KMS-11 (cell line): Measurements from ENCODE around the gene UNC119B.

Source experiments
- H2AFZ ChIP-seq: fragments of 200-600 bp; sonication (generic); 2 replicates; pipeline ENCODE4 v1.6.1; 2016; ENCODE audit warnings: antibody characterized with exemption, mixed run types, low read depth
- H3K27ac ChIP-seq: fragments of 200-600 bp; sonication (generic); 2 replicates; pipeline ENCODE4 v1.6.1; 2016; ENCODE audit warnings: mild to moderate bottlenecking, mixed run types
- H3K27me3 ChIP-seq: fragments of 200-600 bp; sonication (generic); 2 replicates; pipeline ENCODE4 v1.6.1; 2017; ENCODE audit warnings: mild to moderate bottlenecking, low read depth, mixed run types, moderate library complexity; ENCODE audit not compliant: insufficient read depth
- H3K36me3 ChIP-seq: fragments of 200-600 bp; sonication (generic); 2 replicates; pipeline ENCODE4 v1.6.1; 2017; ENCODE audit warnings: mild to moderate bottlenecking, mixed run types; ENCODE audit not compliant: insufficient read depth
- H3K4me1 ChIP-seq: fragments of 200-600 bp; sonication (generic); 2 replicates; pipeline ENCODE4 v1.6.1; 2016; ENCODE audit warnings: mild to moderate bottlenecking, low read depth, mixed run types; ENCODE audit not compliant: poor library complexity, severe bottlenecking
- H3K4me2 ChIP-seq: fragments of 200-600 bp; sonication (generic); 2 replicates; pipeline ENCODE4 v1.7.0; 2016; ENCODE audit warnings: mild to moderate bottlenecking, mixed run types
- H3K4me3 ChIP-seq: fragments of 200-600 bp; sonication (generic); IDR thresholded peaks from 2 replicates; pipeline ENCODE4 v1.6.1; 2017; ENCODE audit warnings: low read depth, low read length, mixed read lengths; ENCODE audit not compliant: insufficient read depth
- H3K79me2 ChIP-seq: fragments of 200-600 bp; sonication (generic); 2 replicates; pipeline ENCODE4 v1.6.1; 2016; ENCODE audit warnings: low read depth, mixed run types; ENCODE audit not compliant: insufficient read depth
- H3K9ac ChIP-seq: fragments of 200-600 bp; sonication (generic); 2 replicates; pipeline ENCODE4 v1.6.1; 2016; ENCODE audit warnings: mild to moderate bottlenecking, mixed run types
- H4K20me1 ChIP-seq: fragments of 200-600 bp; sonication (generic); 2 replicates; pipeline ENCODE4 v1.6.1; 2016; ENCODE audit warnings: mild to moderate bottlenecking, mixed run types; ENCODE audit not compliant: insufficient read depth
- CTCF ChIP-seq: fragments of 200-600 bp; sonication (generic); conservative IDR thresholded peaks from 2 replicates; pipeline ENCODE4 v1.6.1; 2017; ENCODE audit warnings: low read depth, mild to moderate bottlenecking, antibody characterized with exemption, low read length, moderate library complexity, mixed read lengths

Gene UNC119B

GRCh38 chr12:120706029-120706428 is 4.2 kb upstream of the UNC119B start:
- no peak for TF ChIP-seq CTCF
- no peaks in the 10 kb centered on the region for H4K20me1 ChIP-seq
- H3K4me1 ChIP-seq, result peaks cover 5% of the 10 kb centered on the region
- no peak overlapping the region for H2AFZ ChIP-seq
- H3K4me2 ChIP-seq, result no peak overlapping the region
- no peak overlapping the region for H3K4me3 ChIP-seq
- no peaks in the 10 kb centered on the region for H3K27me3 ChIP-seq
- no peaks in the 10 kb centered on the region for H3K36me3 ChIP-seq
- H3K9ac ChIP-seq, result no peak overlapping the region
- no peaks in the 10 kb centered on the region for H3K79me2 ChIP-seq
- H3K27ac ChIP-seq, result no peak overlapping the region

- Histone ChIP-seq H3K4me2 (no peak overlapping the region), H3K36me3 (no peaks in the 10 kb centered on the region), H3K27ac (no peak overlapping the region), H3K79me2 (no peaks in the 10 kb centered on the region), H2AFZ (no peak overlapping the region), H4K20me1 (no peaks in the 10 kb centered on the region), H3K4me1 (peaks cover 13% of the 10 kb centered on the region), H3K27me3 (no peaks in the 10 kb centered on the region), H3K4me3 (no peak overlapping the region), H3K9ac (no peak overlapping the region)
- no peak for TF ChIP-seq CTCF
Measured at GRCh38 chr12:120708651-120709050, 1.6 kb upstream of the UNC119B start.

GRCh38 chr12:120710805-120711296 is 593 bp downstream of the UNC119B start:
- Histone ChIP-seq H3K4me2 (peak overlapping the region; percentile 70), H3K27me3 (no peaks in the 10 kb centered on the region), H3K4me3 (no peak overlapping the region), H3K36me3 (no peaks in the 10 kb centered on the region), H3K4me1 (peaks cover 17% of the 10 kb centered on the region), H2AFZ (peak overlapping the region; percentile 52; the same call in 1 of the 2 replicates), H3K9ac (peak overlapping the region; percentile 71), H3K27ac (no peak overlapping the region), H4K20me1 (no peaks in the 10 kb centered on the region), H3K79me2 (no peaks in the 10 kb centered on the region)
- no peak for TF ChIP-seq CTCF

- Histone ChIP-seq H3K27me3 (no peaks in the 10 kb centered on the region), H3K9ac (no peak overlapping the region), H3K27ac (no peak overlapping the region), H4K20me1 (no peaks in the 10 kb centered on the region), H3K79me2 (no peaks in the 10 kb centered on the region), H3K4me3 (no peak overlapping the region), H3K4me2 (peak overlapping the region; percentile 70), H3K4me1 (peaks cover 17% of the 10 kb centered on the region), H2AFZ (0 out of 2 replicates have a peak overlapping the region, but pooled peaks have one; percentile 52), H3K36me3 (no peaks in the 10 kb centered on the region)
- no peak for TF ChIP-seq CTCF
Measured at GRCh38 chr12:120711411-120711810, 1.2 kb downstream of the UNC119B start.
